OCI-LY1 (cell line): ENCODE measurements around the gene CACNA2D1.

Experiments used
- H2AFZ ChIP-seq: fragments of 200-600 bp; sonication (generic), shearing (Covaris generic); 2 replicates; pipeline ENCODE4 v1.6.0; 2014; ENCODE audit warnings: antibody characterized with exemption, mild to moderate bottlenecking, low read length
- H3F3A ChIP-seq: fragments of 200-600 bp; sonication (generic), shearing (Covaris generic); 2 replicates; pipeline ENCODE4 v1.6.0; 2014; ENCODE audit warnings: mild to moderate bottlenecking, antibody characterized with exemption, low read length, moderate library complexity; ENCODE audit not compliant: insufficient read depth
- H3K27ac ChIP-seq: fragments of 200-600 bp; sonication (generic); 2 replicates; pipeline ENCODE4 v1.5.1; 2014; ENCODE audit warnings: low read length, mixed run types, mild to moderate bottlenecking, low read depth; ENCODE audit not compliant: poor library complexity, severe bottlenecking
- H3K27me3 ChIP-seq: fragments of 200-600 bp; sonication (generic); 2 replicates; pipeline ENCODE4 v1.6.0; 2014; ENCODE audit warnings: antibody characterized with exemption, mild to moderate bottlenecking, low read length, moderate library complexity; ENCODE audit not compliant: insufficient read depth
- H3K36me3 ChIP-seq: fragments of 200-600 bp; sonication (generic); 2 replicates; pipeline ENCODE4 v1.6.1; 2014; ENCODE audit warnings: mild to moderate bottlenecking, antibody characterized with exemption, low read length, moderate library complexity, mixed read lengths; ENCODE audit not compliant: insufficient read depth
- H3K4me1 ChIP-seq: fragments of 200-600 bp; sonication (generic); 2 replicates; pipeline ENCODE4 v1.5.1; 2014; ENCODE audit warnings: mild to moderate bottlenecking, low read length, moderate library complexity; ENCODE audit not compliant: insufficient read depth, severe bottlenecking
- H3K4me2 ChIP-seq: fragments of 200-600 bp; sonication (generic), shearing (Covaris generic); 2 replicates; pipeline ENCODE4 v1.6.1; 2014; ENCODE audit warnings: low read length
- H3K4me3 ChIP-seq: fragments of 200-600 bp; sonication (generic); 2 replicates; pipeline ENCODE4 v1.5.1; 2014; ENCODE audit warnings: low read length, low read depth, mild to moderate bottlenecking, mixed read lengths; ENCODE audit not compliant: poor library complexity, severe bottlenecking
- H3K79me2 ChIP-seq: fragments of 200-600 bp; shearing (Covaris generic); 2 replicates; pipeline ENCODE4 v1.6.1; 2016; ENCODE audit warnings: mixed run types, low read length, mixed read lengths; ENCODE audit not compliant: insufficient read depth
- H3K9ac ChIP-seq: fragments of 200-600 bp; sonication (generic), shearing (Covaris generic); 2 replicates; pipeline ENCODE4 v1.6.1; 2014; ENCODE audit warnings: mild to moderate bottlenecking, low read length, mixed read lengths
- H3K9me2 ChIP-seq: fragments of 200-600 bp; sonication (generic), shearing (Covaris generic); 2 replicates; pipeline ENCODE4 v1.6.1; 2014; ENCODE audit warnings: low read depth, mild to moderate bottlenecking, low read length, mixed read lengths
- H3K9me3 ChIP-seq: fragments of 200-600 bp; shearing (Covaris generic); 2 replicates; pipeline ENCODE4 v1.6.1; 2014; ENCODE audit warnings: low read length, mixed read lengths
- H4K20me1 ChIP-seq: fragments of 200-600 bp; sonication (generic), shearing (Covaris generic); 2 replicates; pipeline ENCODE4 v1.6.0; 2016; ENCODE audit warnings: mild to moderate bottlenecking, low read length; ENCODE audit not compliant: insufficient read depth
- CTCF ChIP-seq: fragments of 200-600 bp; sonication (generic), shearing (Covaris generic); IDR thresholded peaks from 2 replicates; pipeline ENCODE4 v1.5.1; 2017; ENCODE audit warnings: mild to moderate bottlenecking, antibody characterized with exemption, low read length, moderate library complexity, mixed read lengths
- EZH2 ChIP-seq: fragments of 200-600 bp; sonication (generic), shearing (Covaris generic); IDR thresholded peaks from 2 replicates; pipeline ENCODE4 v1.8.0; 2017; ENCODE audit warnings: borderline replicate concordance, mixed run types, mild to moderate bottlenecking, antibody characterized with exemption, low read length, moderate library complexity, mixed read lengths

The CACNA2D1 gene

GRCh38 chr7:82122275-82122674, 321.3 kb downstream of the CACNA2D1 start:
- Histone ChIP-seq H3F3A (no peaks in the 10 kb centered on the region), H3K4me1 (no peaks in the 10 kb centered on the region), H3K79me2 (no peaks in the 10 kb centered on the region), H3K27ac (no peak overlapping the region), H3K4me3 (no peak overlapping the region), H3K36me3 (no peaks in the 10 kb centered on the region), H3K9ac (no peak overlapping the region), H4K20me1 (no peaks in the 10 kb centered on the region), H3K27me3 (no peaks in the 10 kb centered on the region), H3K4me2 (no peak overlapping the region), H3K9me3 (peaks cover 7% of the 10 kb centered on the region; the same call in 1 of the 2 replicates), H3K9me2 (no peaks in the 10 kb centered on the region; the same call in 1 of the 2 replicates), H2AFZ (no peak overlapping the region)
- TF ChIP-seq EZH2, result no peak
- TF ChIP-seq CTCF, result no peak

- H2AFZ ChIP-seq, result no peak overlapping the region
- no peaks in the 10 kb centered on the region for H3K79me2 ChIP-seq
- H3F3A ChIP-seq, result no peaks in the 10 kb centered on the region
- no peak overlapping the region for H3K9ac ChIP-seq
- H4K20me1 ChIP-seq, result no peaks in the 10 kb centered on the region
- H3K9me3 ChIP-seq, result no peaks in the 10 kb centered on the region
- H3K4me3 ChIP-seq, result no peak overlapping the region
- TF ChIP-seq CTCF (no peak), EZH2 (no peak)
- no peaks in the 10 kb centered on the region for H3K4me1 ChIP-seq
- H3K27ac ChIP-seq, result no peak overlapping the region
- no peak overlapping the region for H3K4me2 ChIP-seq
- no peaks in the 10 kb centered on the region for H3K27me3 ChIP-seq
- no peaks in the 10 kb centered on the region; the same call in 1 of the 2 replicates for H3K9me2 ChIP-seq
- no peaks in the 10 kb centered on the region for H3K36me3 ChIP-seq
These were observed 329.3 kb downstream of the CACNA2D1 start for GRCh38 chr7:82114237-82114636.

GRCh38 chr7:82110146-82110840, 333.3 kb downstream of the CACNA2D1 start:
- Histone ChIP-seq H3K36me3 (no peaks in the 10 kb centered on the region), H3K4me1 (no peaks in the 10 kb centered on the region), H3K9me2 (no peaks in the 10 kb centered on the region), H2AFZ (no peak overlapping the region), H3K4me2 (no peak overlapping the region), H3K27me3 (no peaks in the 10 kb centered on the region), H3K79me2 (no peaks in the 10 kb centered on the region), H3K9ac (no peak overlapping the region), H3K9me3 (no peaks in the 10 kb centered on the region), H3F3A (no peaks in the 10 kb centered on the region), H3K27ac (no peak overlapping the region), H3K4me3 (no peak overlapping the region), H4K20me1 (no peaks in the 10 kb centered on the region)
- TF ChIP-seq CTCF, result no peak
